HG03108 (cell line): ENCODE results near the gene LIMCH1.

Source experiments
- ATAC-seq: cut with Tn5 transposase; IDR thresholded peaks from one replicate; pipeline ENCODE4 v1.9.1; 2021; ENCODE audit warnings: moderate library complexity; ENCODE audit not compliant: unreplicated experiment

The LIMCH1 gene

GRCh38 chr4:41559940-41560516, 22.1 kb downstream of the LIMCH1 start:
- no peak for ATAC-seq

GRCh38 chr4:41561244-41561643, 23.3 kb downstream of the LIMCH1 start:
- no peak for ATAC-seq

GRCh38 chr4:41567186-41567585, 29.2 kb downstream of the LIMCH1 start:
- no peak for ATAC-seq

- ATAC-seq = no peak
Observed at GRCh38 chr4:41568363-41568762, 30.4 kb downstream of the LIMCH1 start.

GRCh38 chr4:41569961-41570360, 32.0 kb downstream of the LIMCH1 start:
- ATAC-seq = no peak

- no peak for ATAC-seq
Observed at GRCh38 chr4:41571422-41571821, 33.5 kb downstream of the LIMCH1 start.

GRCh38 chr4:41572516-41572915, 34.6 kb downstream of the LIMCH1 start:
- ATAC-seq = no peak

- ATAC-seq = no peak
Observed at GRCh38 chr4:41572956-41573355, 35.0 kb downstream of the LIMCH1 start.

GRCh38 chr4:41573502-41574001, 35.6 kb downstream of the LIMCH1 start:
- ATAC-seq = no peak

GRCh38 chr4:41575207-41575606, 37.2 kb downstream of the LIMCH1 start:
- ATAC-seq = no peak

GRCh38 chr4:41575665-41576064, 37.7 kb downstream of the LIMCH1 start:
- ATAC-seq = no peak

- no peak for ATAC-seq
Observed at GRCh38 chr4:41579043-41579442, 41.1 kb downstream of the LIMCH1 start.

- no peak for ATAC-seq
Observed at GRCh38 chr4:41579526-41579925, 41.6 kb downstream of the LIMCH1 start.

GRCh38 chr4:41580007-41580406, 42.0 kb downstream of the LIMCH1 start:
- ATAC-seq = no peak

- no peak for ATAC-seq
Observed at GRCh38 chr4:41586675-41587225, 48.8 kb downstream of the LIMCH1 start.

- ATAC-seq = no peak
Observed at GRCh38 chr4:41587286-41587685, 49.3 kb downstream of the LIMCH1 start.

GRCh38 chr4:41590591-41590990, 52.6 kb downstream of the LIMCH1 start:
- no peak for ATAC-seq

GRCh38 chr4:41594432-41594831, 56.5 kb downstream of the LIMCH1 start:
- no peak for ATAC-seq

GRCh38 chr4:41597494-41597893, 59.5 kb downstream of the LIMCH1 start:
- ATAC-seq = no peak

GRCh38 chr4:41598580-41598979, 60.6 kb downstream of the LIMCH1 start:
- no peak for ATAC-seq

GRCh38 chr4:41599192-41599786, 61.3 kb downstream of the LIMCH1 start:
- no peak for ATAC-seq

- ATAC-seq = no peak
Observed at GRCh38 chr4:41600243-41600912, 62.4 kb downstream of the LIMCH1 start.
